ENCODE results near the gene UPK3A.

DNA sequence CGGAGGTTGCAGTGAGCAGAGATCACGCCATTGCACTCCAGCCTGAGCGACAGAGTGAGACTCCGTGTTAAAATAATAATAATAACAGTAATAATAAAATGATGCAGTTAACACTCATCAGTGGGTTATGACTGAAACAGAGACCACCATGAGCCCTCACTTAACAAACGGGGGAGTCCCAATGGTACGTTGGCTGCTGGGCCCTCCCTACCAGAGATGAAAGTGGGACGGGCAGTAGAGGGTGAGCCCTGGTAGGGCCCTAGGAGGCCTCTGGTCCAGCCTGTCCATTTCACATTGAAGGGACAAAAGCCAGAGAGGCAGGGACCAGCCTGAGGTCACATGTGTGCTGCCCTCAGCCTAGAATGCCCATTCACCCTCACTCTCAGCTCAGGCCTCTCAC lies 30.4 kb upstream of the UPK3A start:
- TF ChIP-seq POLR2AphosphoS5 (IDR thresholded peaks at IDR 0.05; ENCODE audit: low read depth, low read length) (no peak), POLR2A (IDR thresholded peaks at IDR 0.05; ENCODE audit: low read depth, low read length) (no peak), TAF1 (IDR thresholded peaks at IDR 0.05; ENCODE audit: low read depth, low read length) (no peak), SPI1 (IDR thresholded peaks at IDR 0.05; ENCODE audit: low read depth, low read length) (no peak), POU2F2 (IDR thresholded peaks at IDR 0.05; ENCODE audit: low read depth, low read length) (0 out of 2 replicates have a peak, but pooled peaks have one; percentile 14)
